ENCODE data around the gene CCDC174. TPM values are rescaled to one million over a fixed set of nuclear protein-coding genes. Genes with fewer than 3 reads are reported as not detected.

The CCDC174 gene
- total RNA-seq, 1 donor, result 13.8 TPM

DNA sequence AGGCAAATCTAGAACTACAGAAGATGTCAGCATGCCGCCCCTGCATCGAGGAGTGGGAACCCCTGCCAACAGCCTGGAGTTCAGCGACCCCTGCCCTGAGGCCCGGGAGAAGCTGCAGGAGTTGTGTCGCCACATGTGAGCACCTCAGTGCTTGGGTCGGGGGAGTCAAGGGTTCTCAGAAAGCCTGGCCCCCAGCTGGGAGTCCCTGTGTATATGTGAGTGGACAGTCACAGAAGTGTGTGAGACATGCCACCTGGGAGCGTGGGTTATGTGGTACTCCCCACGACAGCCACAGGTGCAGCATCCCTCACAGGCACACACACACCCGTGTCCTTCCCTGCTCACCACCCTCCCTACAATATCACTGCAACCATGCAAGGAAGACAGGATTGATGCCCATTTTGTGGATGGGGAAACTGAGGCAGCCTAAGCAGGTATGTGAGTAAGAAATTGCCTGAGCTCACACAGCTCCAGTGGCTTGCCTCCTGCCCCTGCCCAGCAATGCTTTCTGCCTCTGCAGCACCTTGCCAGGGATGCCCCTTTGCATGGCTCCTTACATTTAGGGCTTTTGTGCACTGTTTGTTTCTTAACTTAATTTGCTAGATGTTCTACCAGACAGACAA is 51.7 kb downstream of the CCDC174 start:
- no peak for DNase-seq (ENCODE audit: low read depth)
- TF ChIP-seq, protein P1, sequence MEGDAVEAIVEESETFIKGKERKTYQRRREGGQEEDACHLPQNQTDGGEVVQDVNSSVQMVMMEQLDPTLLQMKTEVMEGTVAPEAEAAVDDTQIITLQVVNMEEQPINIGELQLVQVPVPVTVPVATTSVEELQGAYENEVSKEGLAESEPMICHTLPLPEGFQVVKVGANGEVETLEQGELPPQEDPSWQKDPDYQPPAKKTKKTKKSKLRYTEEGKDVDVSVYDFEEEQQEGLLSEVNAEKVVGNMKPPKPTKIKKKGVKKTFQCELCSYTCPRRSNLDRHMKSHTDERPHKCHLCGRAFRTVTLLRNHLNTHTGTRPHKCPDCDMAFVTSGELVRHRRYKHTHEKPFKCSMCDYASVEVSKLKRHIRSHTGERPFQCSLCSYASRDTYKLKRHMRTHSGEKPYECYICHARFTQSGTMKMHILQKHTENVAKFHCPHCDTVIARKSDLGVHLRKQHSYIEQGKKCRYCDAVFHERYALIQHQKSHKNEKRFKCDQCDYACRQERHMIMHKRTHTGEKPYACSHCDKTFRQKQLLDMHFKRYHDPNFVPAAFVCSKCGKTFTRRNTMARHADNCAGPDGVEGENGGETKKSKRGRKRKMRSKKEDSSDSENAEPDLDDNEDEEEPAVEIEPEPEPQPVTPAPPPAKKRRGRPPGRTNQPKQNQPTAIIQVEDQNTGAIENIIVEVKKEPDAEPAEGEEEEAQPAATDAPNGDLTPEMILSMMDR (IDR thresholded peaks at IDR 0.05; ENCODE audit: insufficient read depth, low read depth, low read length), result no peak
- no peak overlapping the region for H3K4me3 ChIP-seq (ENCODE audit: low read depth, low read length)

- no peak overlapping the region for H3K4me3 ChIP-seq (ENCODE audit: low read depth, low read length)
- DNase-seq (ENCODE audit: low read depth), result no peak
- TF ChIP-seq, protein P1 (IDR thresholded peaks at IDR 0.05; ENCODE audit: insufficient read depth, low read depth, low read length), result no peak
Measured at GRCh38 chr3:14703791-14704190, 52.2 kb downstream of the CCDC174 start.

DNA sequence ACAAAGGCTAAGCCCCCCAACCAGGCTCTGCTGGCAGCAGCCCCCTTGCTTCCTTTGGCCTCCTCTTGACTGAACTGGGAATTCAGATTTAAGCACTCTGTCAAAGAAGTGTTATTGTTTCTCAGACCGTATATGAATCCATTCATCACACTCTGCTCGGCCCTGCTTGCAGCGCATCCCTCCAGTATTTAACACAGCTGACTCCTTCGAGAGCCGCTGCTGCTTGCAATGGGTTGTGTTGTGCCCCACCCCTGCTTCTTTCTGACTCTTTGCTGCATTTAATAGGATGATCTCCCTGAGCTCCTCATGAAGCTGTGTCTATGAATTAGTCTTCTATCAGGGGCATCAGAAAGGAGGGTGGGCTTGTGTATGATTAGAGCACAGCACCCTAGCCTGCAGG is 54.5 kb downstream of the CCDC174 start:
- no peak for DNase-seq (ENCODE audit: low read depth)

GRCh38 chr3:14716591-14716990 is 65.0 kb downstream of the CCDC174 start:
- TF ChIP-seq, protein P1 (IDR thresholded peaks at IDR 0.05; ENCODE audit: insufficient read depth, low read depth, low read length), result no peak
- no peak overlapping the region for H3K4me3 ChIP-seq (ENCODE audit: low read depth, low read length)
- DNase-seq (ENCODE audit: low read depth), result peak; percentile 63

More for the DNA sequence above, 54.5 kb downstream of the CCDC174 start:
- TF ChIP-seq, protein P1 (IDR thresholded peaks at IDR 0.05; ENCODE audit: insufficient read depth, low read depth, low read length), result no peak
- no peak overlapping the region for H3K4me3 ChIP-seq (ENCODE audit: low read depth, low read length)

- no peak overlapping the region for H3K4me3 ChIP-seq (ENCODE audit: low read depth, low read length)
- TF ChIP-seq, protein P1 (IDR thresholded peaks at IDR 0.05; ENCODE audit: insufficient read depth, low read depth, low read length), result no peak
- no peak for DNase-seq (ENCODE audit: low read depth)
Measured at GRCh38 chr3:14717307-14717706, 65.7 kb downstream of the CCDC174 start.

GRCh38 chr3:14718539-14718938 is 67.0 kb downstream of the CCDC174 start:
- DNase-seq (ENCODE audit: low read depth), result no peak
- TF ChIP-seq, protein P1 (IDR thresholded peaks at IDR 0.05; ENCODE audit: insufficient read depth, low read depth, low read length), result no peak
- H3K4me3 ChIP-seq (ENCODE audit: low read depth, low read length), result no peak overlapping the region

- DNase-seq (ENCODE audit: low read depth), result peak; percentile 7
- H3K4me3 ChIP-seq (ENCODE audit: low read depth, low read length), result no peak overlapping the region
- TF ChIP-seq, protein P1 (IDR thresholded peaks at IDR 0.05; ENCODE audit: insufficient read depth, low read depth, low read length), result no peak
Measured at GRCh38 chr3:14719006-14719405, 67.4 kb downstream of the CCDC174 start.

Measured in fibroblast of villous mesenchyme (primary cell).